Natural killer cell (primary cell): ENCODE measurements around the gene P2RX1. TPM values are rescaled to one million over a fixed set of nuclear protein-coding genes. Genes with fewer than 3 reads are reported as not detected.

Experiments
- ATAC-seq, 3 donors: fragments of 150-1000 bp in 2 of 3; fragments of 200-7000 bp in 1 of 3; cut with Tn5 transposase; 1 replicate in 1 of 3; 2 replicates in 2 of 3; pipeline ENCODE4 v1.10.0; 2021; ENCODE audit warnings: mild to moderate bottlenecking in 2 of 3, moderate library complexity in 2 of 3
- DNase-seq, 2 donors: peaks; one replicate each; pipeline versions ENCODE4 v3.0.0 to v3.0.0-alpha.2; 2013 to 2021; ENCODE audit warnings: mixed read lengths in 1 of 2
- H3K27ac ChIP-seq: one replicate; pipeline ENCODE4 v1.5.1; 2013; ENCODE audit warnings: mild to moderate bottlenecking, low read length
- H3K27me3 ChIP-seq: one replicate; pipeline ENCODE4 v1.6.1; 2013; ENCODE audit warnings: low read length; ENCODE audit not compliant: control insufficient read depth, insufficient read depth
- H3K36me3 ChIP-seq: one replicate; pipeline ENCODE4 v1.6.1; 2013; ENCODE audit warnings: low read length; ENCODE audit not compliant: control insufficient read depth, insufficient read depth
- H3K4me1 ChIP-seq: one replicate; pipeline ENCODE4 v1.6.1; 2013; ENCODE audit warnings: low read length; ENCODE audit not compliant: control insufficient read depth, insufficient read depth
- H3K4me3 ChIP-seq: one replicate; pipeline ENCODE4 v1.5.1; 2013; ENCODE audit warnings: low read length
- H3K9me3 ChIP-seq: one replicate; pipeline ENCODE4 v1.6.1; 2013; ENCODE audit warnings: low read length; ENCODE audit not compliant: control insufficient read depth, insufficient read depth
- H3K27ac Mint-ChIP-seq, 2 donors: one replicate each; pipeline ENCODE4 v1.8.0; 2022; ENCODE audit warnings: mild to moderate bottlenecking in 2 of 2, mixed read lengths in 2 of 2, moderate library complexity in 1 of 2
- H3K27me3 Mint-ChIP-seq, 2 donors: one replicate each; pipeline ENCODE4 v1.8.0; 2022; ENCODE audit warnings: low read depth in 2 of 2, mixed read lengths in 2 of 2
- H3K36me3 Mint-ChIP-seq: one replicate; pipeline ENCODE4 v1.8.0; 2022; ENCODE audit warnings: mixed read lengths
- H3K4me1 Mint-ChIP-seq, 2 donors: one replicate each; pipeline ENCODE4 v1.8.0; 2022; ENCODE audit warnings: mixed read lengths in 2 of 2
- H3K4me3 Mint-ChIP-seq: one replicate; pipeline ENCODE4 v1.8.0; 2022; ENCODE audit warnings: mild to moderate bottlenecking, moderate library complexity, mixed read lengths
- H3K9me3 Mint-ChIP-seq, 2 donors: one replicate each; pipeline ENCODE4 v1.8.0; 2022; ENCODE audit warnings: mixed read lengths in 2 of 2
- WGBS: methylation state at CpG from one replicate; pipeline ENCODE4 v1.1.7; 2013; ENCODE audit warnings: missing lambda C conversion rate; ENCODE audit not compliant: insufficient coverage; 5-methylcytosine and 5-hydroxymethylcytosine counted together
- intact Hi-C: fragments of 100-400 bp; cut with micrococcal nuclease; formaldehyde crosslinking; loops from one replicate; pipeline ENCODE4 v1.14.2; 2022
- total RNA-seq, 4 donors: library from RNA; stranded (reverse); fragments of 120-200 nt in 1 of 4; gene quantifications; one replicate each; pipeline versions ENCODE4 v1.2.3 to v1.2.4, GENCODE V29; 2013 to 2022
- TF ChIP-seq, protein P1 (sequence below): fragments of 200-600 bp; IDR thresholded peaks from one replicate; pipeline ENCODE4 v1.8.0; 2022; ENCODE audit warnings: antibody characterized with exemption

Gene P2RX1
- total RNA-seq, 3 donors from 2014 or later (not counting 1 experiment from before 2014, with no cell fraction given), result 2.3 to 15.3 (median 13.4) TPM

DNA sequence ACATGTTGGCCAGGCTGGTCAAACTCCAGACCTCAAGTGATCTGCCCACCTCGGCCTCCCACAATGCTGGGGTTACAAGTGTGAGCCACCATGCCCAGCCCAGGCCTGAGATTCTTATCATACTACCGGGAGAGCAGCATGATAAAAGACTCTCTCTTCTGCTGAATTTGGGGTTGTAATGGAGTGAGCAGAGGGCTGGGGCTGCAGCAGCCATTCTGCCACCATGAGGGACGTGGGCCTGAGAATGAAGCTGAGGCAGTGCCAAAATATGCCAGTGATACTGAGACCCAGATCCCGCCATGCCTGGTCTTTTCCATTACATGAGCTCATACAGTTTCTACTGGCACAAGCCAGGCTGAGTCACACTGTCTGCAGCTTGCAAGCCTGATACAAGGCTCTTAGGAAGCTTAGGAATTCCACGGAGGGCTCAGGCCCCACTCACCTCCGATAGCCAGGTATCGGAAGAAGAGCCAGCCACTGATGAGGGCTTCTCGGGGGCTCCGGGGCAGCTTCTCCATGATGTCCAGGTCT lies 19.6 kb upstream of the P2RX1 start:
- 85% methylated on average over 9 of the region's 9 CpGs for whole genome bisulfite sequencing
- Mint-ChIP-seq H3K4me1 (peaks cover 5 to 20% of the 10 kb centered on the region in 2 donors), H3K27me3 (no peaks in the 10 kb centered on the region), H3K9me3 (no peaks in the 10 kb centered on the region), H3K36me3 (no peaks in the 10 kb centered on the region), H3K4me3 (no peak overlapping the region), H3K27ac (peak overlapping the region in 1 of 2 donors; percentile 58)
- peaks cover 6% of the 10 kb centered on the region for H3K4me1 ChIP-seq
- no peaks in the 10 kb centered on the region for H3K9me3 ChIP-seq
- H3K27ac ChIP-seq, result no peak overlapping the region
- H3K36me3 ChIP-seq, result peaks cover 58% of the 10 kb centered on the region
- H3K27me3 ChIP-seq, result no peaks in the 10 kb centered on the region
- ATAC-seq (no peak), DNase-seq (no peak)
- TF ChIP-seq, protein P1, sequence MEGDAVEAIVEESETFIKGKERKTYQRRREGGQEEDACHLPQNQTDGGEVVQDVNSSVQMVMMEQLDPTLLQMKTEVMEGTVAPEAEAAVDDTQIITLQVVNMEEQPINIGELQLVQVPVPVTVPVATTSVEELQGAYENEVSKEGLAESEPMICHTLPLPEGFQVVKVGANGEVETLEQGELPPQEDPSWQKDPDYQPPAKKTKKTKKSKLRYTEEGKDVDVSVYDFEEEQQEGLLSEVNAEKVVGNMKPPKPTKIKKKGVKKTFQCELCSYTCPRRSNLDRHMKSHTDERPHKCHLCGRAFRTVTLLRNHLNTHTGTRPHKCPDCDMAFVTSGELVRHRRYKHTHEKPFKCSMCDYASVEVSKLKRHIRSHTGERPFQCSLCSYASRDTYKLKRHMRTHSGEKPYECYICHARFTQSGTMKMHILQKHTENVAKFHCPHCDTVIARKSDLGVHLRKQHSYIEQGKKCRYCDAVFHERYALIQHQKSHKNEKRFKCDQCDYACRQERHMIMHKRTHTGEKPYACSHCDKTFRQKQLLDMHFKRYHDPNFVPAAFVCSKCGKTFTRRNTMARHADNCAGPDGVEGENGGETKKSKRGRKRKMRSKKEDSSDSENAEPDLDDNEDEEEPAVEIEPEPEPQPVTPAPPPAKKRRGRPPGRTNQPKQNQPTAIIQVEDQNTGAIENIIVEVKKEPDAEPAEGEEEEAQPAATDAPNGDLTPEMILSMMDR, result no peak
- intact Hi-C loops, result no loop called here
- H3K4me3 ChIP-seq, result no peak overlapping the region

DNA sequence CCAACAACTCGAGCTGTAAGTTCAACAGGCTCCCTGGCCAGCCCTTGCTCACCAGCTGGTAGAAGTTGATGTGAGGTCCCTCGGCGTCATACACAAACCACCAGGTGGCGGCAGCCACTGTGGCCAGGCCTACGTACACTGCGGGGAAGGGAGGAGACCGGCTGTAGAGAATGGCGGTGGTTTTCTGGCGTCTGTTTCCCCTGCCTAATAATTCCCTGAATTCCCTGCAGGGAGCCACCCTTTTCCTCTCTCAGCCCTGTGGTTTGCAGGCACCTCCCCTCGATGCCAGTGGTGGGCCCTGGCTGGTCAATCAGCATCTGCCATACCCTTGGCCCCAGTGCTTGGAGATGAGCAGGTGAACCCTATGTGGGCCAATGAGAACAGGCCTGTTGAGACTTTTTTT lies 18.9 kb upstream of the P2RX1 start:
- no peak overlapping the region for H3K27ac ChIP-seq
- 51% methylated on average over 8 of the region's 10 CpGs for WGBS
- H3K9me3 ChIP-seq, result no peaks in the 10 kb centered on the region
- DNase-seq (peak in 1 of 2 donors; percentile 59), ATAC-seq (peak; percentile 65 to 78 (median 77))
- peak overlapping the region in 1 of 2 donors; percentile 45 for H3K27ac Mint-ChIP-seq
- H3K27me3 ChIP-seq, result no peaks in the 10 kb centered on the region
- intact Hi-C loops, result no loop called here
- H3K4me1 Mint-ChIP-seq, result peaks cover 5 to 20% of the 10 kb centered on the region in 2 donors
- no peaks in the 10 kb centered on the region for H3K9me3 Mint-ChIP-seq
- peaks cover 6% of the 10 kb centered on the region for H3K4me1 ChIP-seq
- H3K27me3 Mint-ChIP-seq, result no peaks in the 10 kb centered on the region
- no peaks in the 10 kb centered on the region for H3K36me3 Mint-ChIP-seq
- peaks cover 61% of the 10 kb centered on the region for H3K36me3 ChIP-seq
- TF ChIP-seq, protein P1, result peak; percentile 17
- H3K4me3 ChIP-seq, result no peak overlapping the region
- no peak overlapping the region for H3K4me3 Mint-ChIP-seq

DNA sequence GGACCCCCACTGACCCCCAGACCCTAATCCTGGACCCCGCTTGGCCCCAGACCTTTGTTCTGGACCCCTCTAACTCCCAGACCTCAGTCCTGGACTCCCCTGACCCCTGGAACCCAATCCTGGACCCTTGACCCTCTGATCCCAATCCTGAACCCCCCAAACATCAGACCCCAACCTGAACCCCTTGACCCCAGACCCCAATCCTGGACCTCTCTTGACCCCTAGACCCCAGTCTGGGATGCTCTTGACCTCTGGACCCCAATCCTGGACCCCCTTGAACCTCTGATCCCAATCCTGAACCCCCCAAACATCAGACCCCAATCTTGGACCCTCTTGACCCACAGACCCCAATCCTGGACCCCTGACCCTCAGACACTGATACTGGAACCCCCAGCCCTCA lies 13.5 kb upstream of the P2RX1 start:
- Histone ChIP-seq H3K4me1 (no peaks in the 10 kb centered on the region), H3K27ac (no peak overlapping the region), H3K9me3 (no peaks in the 10 kb centered on the region), H3K27me3 (no peaks in the 10 kb centered on the region), H3K36me3 (peaks cover 63% of the 10 kb centered on the region), H3K4me3 (no peak overlapping the region)
- TF ChIP-seq, protein P1, result no peak
- no peak overlapping the region for H3K4me3 Mint-ChIP-seq
- H3K9me3 Mint-ChIP-seq, result no peaks in the 10 kb centered on the region
- 100% methylated on average over 1 of the region's 1 CpG for WGBS
- ATAC-seq (no peak), DNase-seq (no peak)
- no peaks in the 10 kb centered on the region for H3K36me3 Mint-ChIP-seq
- intact Hi-C loops, result no loop called here
- no peaks in the 10 kb centered on the region for H3K27me3 Mint-ChIP-seq
- peaks cover 0 to 6% of the 10 kb centered on the region in 2 donors for H3K4me1 Mint-ChIP-seq
- no peak overlapping the region for H3K27ac Mint-ChIP-seq

DNA sequence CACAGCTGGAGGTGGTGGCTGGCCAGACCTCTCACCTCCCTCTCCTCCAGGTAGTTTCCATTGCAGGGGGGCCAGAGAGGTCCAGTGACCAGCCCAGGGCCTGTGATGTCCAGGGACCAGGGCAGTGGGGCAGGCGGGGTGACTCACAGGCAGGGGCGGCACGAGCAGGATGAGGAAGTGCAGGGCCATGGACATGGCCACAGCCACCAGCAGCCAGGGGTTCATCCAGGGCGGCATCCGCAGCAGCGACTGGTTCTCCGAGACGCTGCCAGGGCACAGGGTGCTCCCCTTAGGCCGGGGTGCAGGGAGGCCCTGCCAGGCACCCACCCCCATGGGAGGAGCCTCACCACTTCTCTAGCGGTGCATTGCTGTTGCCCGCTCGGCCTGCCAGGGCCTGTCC lies 12.9 kb upstream of the P2RX1 start:
- Mint-ChIP-seq H3K27ac (no peak overlapping the region), H3K9me3 (no peaks in the 10 kb centered on the region), H3K4me3 (no peak overlapping the region), H3K4me1 (peaks cover 0 to 6% of the 10 kb centered on the region in 2 donors), H3K36me3 (no peaks in the 10 kb centered on the region), H3K27me3 (no peaks in the 10 kb centered on the region)
- Histone ChIP-seq H3K36me3 (peaks cover 67% of the 10 kb centered on the region), H3K9me3 (no peaks in the 10 kb centered on the region), H3K27me3 (no peaks in the 10 kb centered on the region), H3K4me1 (no peaks in the 10 kb centered on the region), H3K4me3 (no peak overlapping the region), H3K27ac (no peak overlapping the region)
- 97% methylated on average over 12 of the region's 12 CpGs for WGBS
- TF ChIP-seq, protein P1, result no peak
- no peak for DNase-seq
- ATAC-seq, result no peak
- intact Hi-C loops, result no loop called here
